Right lobe of liver (tissue), 6 donors: Measurements from ENCODE around the gene ACSF3. TPM values are rescaled to one million over a fixed set of nuclear protein-coding genes. Genes with fewer than 3 reads are reported as not detected.

Experiments used
- ATAC-seq, 4 donors: fragments of 200-7000 bp; cut with Tn5 transposase; one replicate each; pipeline ENCODE4 v1.9.1; 2020; ENCODE audit warnings: mild to moderate bottlenecking in 4 of 4, moderate library complexity in 4 of 4
- DNase-seq, 3 donors: peaks; one replicate each; pipeline ENCODE4 v3.0.0-alpha.2; 2020
- H3K27ac ChIP-seq, 3 donors: fragments of 200-600 bp; one replicate each; pipeline ENCODE4 v1.8.0; 2022
- H3K27me3 ChIP-seq, 2 donors: fragments of 200-600 bp; one replicate each; pipeline ENCODE4 v1.8.0; 2022
- H3K36me3 ChIP-seq, 4 donors: fragments of 200-600 bp; sonication (generic) in 1 of 4; one replicate each; pipeline versions ENCODE4 v1.5.1 to v1.8.0; 2017 to 2022; ENCODE audit warnings: control low read depth in 1 of 4
- H3K4me1 ChIP-seq, 4 donors: fragments of 200-600 bp; sonication (generic) in 1 of 4; one replicate each; pipeline versions ENCODE4 v1.5.1 to v1.8.0; 2017 to 2022; ENCODE audit warnings: control low read depth in 1 of 4
- H3K4me3 ChIP-seq, 3 donors: fragments of 200-600 bp; one replicate each; pipeline ENCODE4 v1.8.0; 2022
- H3K9me3 ChIP-seq, 4 donors: fragments of 200-600 bp; sonication (generic) in 1 of 4; one replicate each; pipeline versions ENCODE4 v1.5.1 to v1.8.0; 2017 to 2022; ENCODE audit warnings: control low read depth in 1 of 4
- CTCF ChIP-seq, 4 donors: fragments of 200-600 bp in 3 of 4; fragments of 450-650 bp in 1 of 4; IDR thresholded peaks; one replicate each; pipeline versions ENCODE4 v1.5.1 to v1.8.0; 2016 to 2022; ENCODE audit warnings: antibody characterized with exemption in 4 of 4, mild to moderate bottlenecking in 2 of 4
- POLR2A ChIP-seq: fragments of 450-650 bp; IDR thresholded peaks from one replicate; pipeline ENCODE4 v1.6.1; 2017; ENCODE audit warnings: antibody characterized with exemption, mild to moderate bottlenecking
- WGBS: methylation state at CpG from one replicate; pipeline ENCODE4 v1.1.6; 2018; ENCODE audit warnings: low coverage, low lambda C conversion rate; ENCODE audit not compliant: insufficient coverage; ENCODE audit errors: missing lambda C conversion rate; 5-methylcytosine and 5-hydroxymethylcytosine counted together
- intact Hi-C, 2 donors: fragments of 100-400 bp; cut with DNase I; formaldehyde crosslinking; loops; one replicate each; pipeline versions ENCODE4 v1.11.2 to v1.14.1; 2022
- total RNA-seq, 6 experiments: library from RNA; depleted of rRNA in 2 of 6; stranded (reverse); fragments of >200 nt in 2 of 6; fragmentation: NEBNext Ultra II Directional in 3 of 6; extraction: Animal tissue kit (Norgen Biotek cat#: 25700) in 3 of 6; gene quantifications; one replicate each; pipeline versions ENCODE4 v1.1.0 to v1.2.4, GENCODE V29; 2016 to 2023
- donor health status: DM: no; HTN: yes; CAD: no.
- donor health status: DM: no; HTN: no; CAD: no.
- donor health status: DM: no; HTN: no; CAD: no.
- donor health status: DM: no; HTN: yes; CAD: no.
- donor health status: DM: no; HTN: yes; CAD: no.

Gene ACSF3
- total RNA-seq, 6 experiments from 2014 or later, result 20.2 to 33.6 (median 29.4) TPM

- Histone ChIP-seq H3K9me3 (no peaks in the 10 kb centered on the region), H3K27me3 (no peaks in the 10 kb centered on the region), H3K27ac (no peak overlapping the region), H3K4me1 (no peaks in the 10 kb centered on the region), H3K4me3 (no peak overlapping the region), H3K36me3 (peaks cover 0 to 6% (median 0%) of the 10 kb centered on the region in 4 donors)
- DNase-seq (peak in 2 of 3 donors; percentile 18 to 47), ATAC-seq (no peak)
- intact Hi-C loops, result no loop called here
- TF ChIP-seq CTCF (IDR thresholded peaks at IDR 0.05) (no peak), POLR2A (no peak)
- WGBS, result 93% methylated on average over 3 of the region's 19 CpGs
These were observed 24.3 kb downstream of the ACSF3 start for GRCh38 chr16:89117975-89118289.

- peak; percentile 80 to 92 (median 83) for ATAC-seq
- Histone ChIP-seq H3K36me3 (peaks cover 0 to 2% (median 0%) of the 10 kb centered on the region in 4 donors), H3K4me3 (no peak overlapping the region)
These were observed 24.9 kb downstream of the ACSF3 start for GRCh38 chr16:89118361-89119165.

GRCh38 chr16:89119166-89119621 lies 25.5 kb downstream of the ACSF3 start:
- Histone ChIP-seq H3K36me3 (no peaks in the 10 kb centered on the region), H3K9me3 (no peaks in the 10 kb centered on the region), H3K27me3 (no peaks in the 10 kb centered on the region), H3K27ac (no peak overlapping the region), H3K4me1 (no peaks in the 10 kb centered on the region), H3K4me3 (no peak overlapping the region)
- 50% methylated on average over 12 of the region's 24 CpGs for WGBS
- DNase-seq (peak in 2 of 3 donors; percentile 19 to 45), ATAC-seq (no peak)
- intact Hi-C loops, result no loop called here
- TF ChIP-seq CTCF (IDR thresholded peaks at IDR 0.05), result no peak
- no peak for TF ChIP-seq POLR2A

More at GRCh38 chr16:89118361-89119165, 24.9 kb downstream of the ACSF3 start:
- no peaks in the 10 kb centered on the region for H3K9me3 ChIP-seq
- DNase-seq, result peak in 2 of 3 donors; percentile 72 to 85
- H3K4me1 ChIP-seq, result no peaks in the 10 kb centered on the region
- TF ChIP-seq POLR2A (no peak), CTCF (IDR thresholded peaks at IDR 0.05) (no peak)
- no peak overlapping the region for H3K27ac ChIP-seq
- intact Hi-C loops, result no loop called here
- H3K27me3 ChIP-seq, result no peaks in the 10 kb centered on the region
- WGBS, result 46% methylated on average over 2 of the region's 23 CpGs

GRCh38 chr16:89119661-89120141 lies 26.0 kb downstream of the ACSF3 start:
- Histone ChIP-seq H3K36me3 (no peaks in the 10 kb centered on the region), H3K4me3 (no peak overlapping the region), H3K4me1 (no peaks in the 10 kb centered on the region), H3K27me3 (no peaks in the 10 kb centered on the region), H3K27ac (no peak overlapping the region), H3K9me3 (no peaks in the 10 kb centered on the region)
- intact Hi-C loops, result no loop called here
- ATAC-seq, result peak in 1 of 4 donors; percentile 27
- no CpG with 5 or more reads among the region's 31 CpGs for WGBS
- peak in 2 of 3 donors; percentile 23 to 55 for DNase-seq
- no peak for TF ChIP-seq POLR2A
- no peak for TF ChIP-seq CTCF (IDR thresholded peaks at IDR 0.05)
